OCI-LY1 (cell line): ENCODE results near the gene NOS1.

Experiments used
- EZH2 ChIP-seq: fragments of 200-600 bp; sonication (generic), shearing (Covaris generic); IDR thresholded peaks from 2 replicates; pipeline ENCODE4 v1.8.0; 2017; ENCODE audit warnings: borderline replicate concordance, mixed run types, mild to moderate bottlenecking, antibody characterized with exemption, low read length, moderate library complexity, mixed read lengths
- TF ChIP-seq, protein P1 (sequence below): fragments of 200-600 bp; sonication (generic), shearing (Covaris generic); IDR thresholded peaks from 2 replicates; pipeline ENCODE4 v1.5.1; 2017; ENCODE audit warnings: mild to moderate bottlenecking, antibody characterized with exemption, low read length, moderate library complexity, mixed read lengths

DNA sequence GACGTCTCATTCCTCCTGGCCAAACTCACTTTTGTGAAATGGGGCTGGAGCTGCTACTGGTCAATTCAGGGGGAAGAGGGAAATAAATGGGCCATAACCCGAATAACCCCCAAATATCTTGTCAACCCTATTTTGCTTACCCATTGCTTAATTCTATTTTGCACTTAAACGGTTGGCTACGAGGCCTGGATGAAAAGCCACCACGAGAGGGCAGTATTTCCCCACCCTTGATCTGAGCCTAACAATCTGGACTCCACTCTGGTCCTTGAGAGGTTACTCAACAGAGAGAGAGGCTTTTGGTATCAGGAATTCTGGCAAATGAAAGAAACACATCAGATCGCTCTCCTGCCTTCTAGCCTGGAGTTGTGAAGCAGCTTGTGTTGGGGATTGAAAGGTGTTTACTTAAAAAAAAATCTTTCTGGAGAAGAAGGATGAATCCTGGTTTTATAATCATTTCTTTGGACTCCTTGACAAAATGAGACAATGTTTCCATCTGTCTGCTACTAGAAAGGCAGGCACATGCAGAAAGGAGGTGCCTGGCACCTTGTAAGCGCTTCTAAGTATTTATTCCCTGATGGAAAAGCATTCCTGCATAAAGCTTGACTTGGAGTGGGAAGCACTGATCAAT is 148.7 kb downstream of the NOS1 start:
- TF ChIP-seq, protein P1, sequence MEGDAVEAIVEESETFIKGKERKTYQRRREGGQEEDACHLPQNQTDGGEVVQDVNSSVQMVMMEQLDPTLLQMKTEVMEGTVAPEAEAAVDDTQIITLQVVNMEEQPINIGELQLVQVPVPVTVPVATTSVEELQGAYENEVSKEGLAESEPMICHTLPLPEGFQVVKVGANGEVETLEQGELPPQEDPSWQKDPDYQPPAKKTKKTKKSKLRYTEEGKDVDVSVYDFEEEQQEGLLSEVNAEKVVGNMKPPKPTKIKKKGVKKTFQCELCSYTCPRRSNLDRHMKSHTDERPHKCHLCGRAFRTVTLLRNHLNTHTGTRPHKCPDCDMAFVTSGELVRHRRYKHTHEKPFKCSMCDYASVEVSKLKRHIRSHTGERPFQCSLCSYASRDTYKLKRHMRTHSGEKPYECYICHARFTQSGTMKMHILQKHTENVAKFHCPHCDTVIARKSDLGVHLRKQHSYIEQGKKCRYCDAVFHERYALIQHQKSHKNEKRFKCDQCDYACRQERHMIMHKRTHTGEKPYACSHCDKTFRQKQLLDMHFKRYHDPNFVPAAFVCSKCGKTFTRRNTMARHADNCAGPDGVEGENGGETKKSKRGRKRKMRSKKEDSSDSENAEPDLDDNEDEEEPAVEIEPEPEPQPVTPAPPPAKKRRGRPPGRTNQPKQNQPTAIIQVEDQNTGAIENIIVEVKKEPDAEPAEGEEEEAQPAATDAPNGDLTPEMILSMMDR = peak; percentile 93
- TF ChIP-seq EZH2 = no peak
